ENCODE results near the gene FBXO8.

DNA sequence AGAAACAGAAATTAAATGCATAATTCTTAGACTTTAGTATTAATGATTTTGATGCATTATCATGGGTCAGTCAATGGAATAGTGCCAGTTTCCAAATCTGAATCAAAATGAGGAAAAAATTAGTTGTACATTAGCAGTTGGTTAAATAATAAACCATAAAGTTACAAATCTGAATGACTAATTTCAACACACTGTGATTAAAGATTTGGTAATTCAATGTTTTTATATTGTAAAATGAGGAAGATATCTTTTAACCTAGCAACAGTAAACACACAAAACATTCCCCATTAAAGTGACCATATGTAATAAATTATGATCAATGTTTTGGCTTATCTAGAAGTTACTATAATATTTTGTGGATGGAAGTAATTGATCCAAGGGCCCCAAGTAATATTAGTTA is 1.6 kb downstream of the FBXO8 start:
- TF ChIP-seq, protein P1, sequence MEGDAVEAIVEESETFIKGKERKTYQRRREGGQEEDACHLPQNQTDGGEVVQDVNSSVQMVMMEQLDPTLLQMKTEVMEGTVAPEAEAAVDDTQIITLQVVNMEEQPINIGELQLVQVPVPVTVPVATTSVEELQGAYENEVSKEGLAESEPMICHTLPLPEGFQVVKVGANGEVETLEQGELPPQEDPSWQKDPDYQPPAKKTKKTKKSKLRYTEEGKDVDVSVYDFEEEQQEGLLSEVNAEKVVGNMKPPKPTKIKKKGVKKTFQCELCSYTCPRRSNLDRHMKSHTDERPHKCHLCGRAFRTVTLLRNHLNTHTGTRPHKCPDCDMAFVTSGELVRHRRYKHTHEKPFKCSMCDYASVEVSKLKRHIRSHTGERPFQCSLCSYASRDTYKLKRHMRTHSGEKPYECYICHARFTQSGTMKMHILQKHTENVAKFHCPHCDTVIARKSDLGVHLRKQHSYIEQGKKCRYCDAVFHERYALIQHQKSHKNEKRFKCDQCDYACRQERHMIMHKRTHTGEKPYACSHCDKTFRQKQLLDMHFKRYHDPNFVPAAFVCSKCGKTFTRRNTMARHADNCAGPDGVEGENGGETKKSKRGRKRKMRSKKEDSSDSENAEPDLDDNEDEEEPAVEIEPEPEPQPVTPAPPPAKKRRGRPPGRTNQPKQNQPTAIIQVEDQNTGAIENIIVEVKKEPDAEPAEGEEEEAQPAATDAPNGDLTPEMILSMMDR (conservative IDR thresholded peaks at IDR 0.05): no peak
- no peak for TF ChIP-seq EZH2 (IDR thresholded peaks at IDR 0.05; ENCODE audit: low read depth)
